ENCODE data around the gene GFRA4.

GFRA4 gene

DNA sequence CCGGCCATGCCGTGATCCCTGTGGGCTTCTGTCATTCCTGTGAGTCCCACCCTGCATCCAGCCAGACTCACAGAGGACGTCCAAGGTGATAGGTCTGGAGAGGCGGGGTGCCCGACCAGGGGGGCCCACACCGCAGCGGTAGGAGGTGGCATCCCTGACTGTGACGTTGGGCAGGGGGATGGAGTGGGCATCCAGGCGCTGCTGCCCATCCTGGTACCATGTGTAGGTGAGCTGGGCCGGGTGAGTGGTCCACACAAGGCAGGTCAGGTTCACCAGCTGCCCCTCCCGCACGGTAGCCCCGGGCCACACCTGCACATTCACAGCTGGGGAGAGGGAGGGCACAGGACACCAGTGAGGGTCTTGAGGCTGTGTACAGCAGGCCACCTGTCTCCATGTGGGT lies 30.2 kb upstream of the GFRA4 start:
- DNase-seq, result no peak

DNA sequence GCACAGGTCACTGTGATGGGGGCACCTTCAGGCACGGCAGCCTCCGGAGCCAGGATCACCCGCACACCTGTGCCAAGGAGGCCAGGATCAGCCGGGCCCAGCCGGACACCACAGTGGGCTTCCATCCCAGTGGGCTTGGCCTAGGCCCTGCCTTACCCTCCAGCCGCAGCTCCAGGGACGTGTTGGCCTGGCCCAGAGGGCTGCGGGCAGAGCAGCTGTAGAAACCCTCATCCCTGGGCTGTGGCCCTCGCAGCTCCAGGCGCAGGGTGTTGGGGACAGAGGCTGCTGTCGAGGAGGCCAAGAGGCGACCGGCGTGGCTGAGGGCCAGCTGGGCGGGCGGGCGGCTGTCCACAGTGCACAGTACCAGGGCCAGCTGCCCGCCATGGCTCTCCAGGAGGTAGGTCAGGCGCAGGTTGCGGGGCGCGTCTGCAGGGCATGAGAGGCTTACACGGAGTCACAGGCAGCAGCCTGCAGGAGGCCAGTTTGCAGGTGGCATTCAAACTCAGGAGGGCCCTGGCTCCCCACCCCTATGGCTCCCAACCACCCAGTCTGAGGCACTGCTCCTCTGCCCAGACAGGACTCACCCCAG lies 29.6 kb upstream of the GFRA4 start:
- DNase-seq, result no peak

DNA sequence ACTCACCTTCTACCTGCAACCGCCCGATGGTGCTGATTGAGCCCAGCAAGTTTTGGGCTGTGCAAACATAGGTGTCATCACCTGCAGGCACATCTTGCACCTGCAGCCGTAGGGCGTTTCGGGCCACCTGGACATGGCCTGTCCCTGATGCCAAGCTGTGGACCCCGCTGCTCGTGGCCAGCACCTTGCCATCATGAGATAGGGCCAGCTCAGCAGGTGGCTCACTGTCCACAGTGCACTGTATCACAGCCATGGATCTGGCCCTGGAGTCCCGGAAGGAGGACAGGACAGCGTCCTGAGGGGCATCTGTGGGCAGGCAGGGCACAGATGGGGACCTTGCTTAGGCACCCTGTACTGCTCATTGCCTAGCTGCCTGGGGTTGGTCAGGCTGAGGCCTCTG lies 28.7 kb upstream of the GFRA4 start:
- DNase-seq, result no peak

DNA sequence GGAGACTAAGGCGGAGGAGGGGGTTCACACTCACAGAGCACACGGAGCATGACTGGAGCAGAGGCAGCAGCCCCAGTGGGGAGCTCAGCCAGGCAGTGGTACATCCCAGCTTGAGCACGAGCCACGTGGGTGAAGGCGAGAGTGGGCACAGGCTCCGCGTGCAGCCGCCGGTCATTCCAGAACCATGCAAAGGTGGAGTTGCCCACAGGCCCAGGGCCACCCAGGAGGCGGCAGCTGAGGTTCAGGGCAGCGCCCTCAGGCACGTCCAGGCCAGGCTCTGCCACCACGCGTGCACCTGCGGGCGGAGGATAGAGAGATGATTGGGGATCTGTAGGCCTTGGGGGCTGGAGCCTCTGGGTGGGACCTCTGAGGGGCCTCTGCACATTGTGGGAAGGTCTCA lies 28.1 kb upstream of the GFRA4 start:
- DNase-seq, result no peak

DNA sequence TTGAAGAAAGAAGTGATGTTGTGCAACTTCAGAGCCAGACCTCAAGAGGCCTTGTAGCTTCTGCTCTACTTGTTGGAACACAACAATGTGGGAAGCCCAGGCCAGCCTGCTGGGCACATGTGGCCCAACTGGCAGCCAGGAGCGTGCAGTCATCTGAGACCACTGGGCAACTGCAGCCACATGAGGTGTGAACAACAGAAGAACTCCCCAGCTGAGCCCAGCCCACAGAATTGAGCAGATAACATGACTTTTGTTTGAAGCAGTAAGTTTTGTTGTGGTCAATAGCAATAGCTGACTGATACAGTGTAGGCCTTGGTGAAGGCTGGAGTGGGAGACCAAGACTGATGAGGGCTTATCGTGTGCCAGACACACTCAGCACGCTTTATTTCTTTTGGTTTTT lies 27.2 kb upstream of the GFRA4 start:
- DNase-seq, result no peak

DNA sequence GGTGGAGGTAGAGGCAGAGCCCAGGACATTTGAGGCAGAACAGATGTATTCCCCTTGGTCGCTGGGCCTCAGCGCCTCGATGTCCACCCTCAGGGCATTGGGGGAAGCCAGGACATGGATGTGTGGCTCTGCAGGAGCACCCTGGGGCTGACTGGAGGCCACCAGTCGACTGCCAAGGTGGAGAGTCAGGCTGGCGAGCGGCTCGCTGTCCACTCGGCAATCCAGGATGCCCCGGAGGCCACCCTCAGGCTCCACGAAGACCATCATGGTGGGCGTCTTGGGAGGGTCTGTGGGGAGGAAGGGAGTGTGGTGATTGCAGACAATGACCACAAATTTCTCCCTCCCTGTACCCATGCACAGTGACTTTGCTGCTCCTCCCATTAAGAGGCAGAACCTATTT lies 26.8 kb upstream of the GFRA4 start:
- no peak for DNase-seq

DNA sequence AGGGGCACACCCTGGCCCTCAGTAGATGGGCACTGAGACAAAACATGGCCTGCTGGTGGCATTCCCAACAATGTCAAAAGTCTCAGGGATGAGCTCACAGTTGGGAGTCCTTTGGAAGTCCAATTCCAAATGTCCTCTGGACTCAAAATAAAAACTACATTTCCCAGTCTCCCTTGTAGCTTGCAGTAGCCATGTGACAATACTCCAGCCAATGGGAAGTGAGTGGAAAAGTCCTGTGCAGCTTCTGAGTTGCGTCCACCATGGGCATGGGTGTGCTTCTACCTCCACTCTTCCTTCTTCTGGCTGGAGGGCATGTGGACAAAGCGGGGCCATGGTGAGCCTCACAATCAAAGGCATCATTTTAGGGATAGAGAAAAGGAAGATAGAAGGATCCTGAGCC lies 24.5 kb upstream of the GFRA4 start:
- no peak for DNase-seq

DNA sequence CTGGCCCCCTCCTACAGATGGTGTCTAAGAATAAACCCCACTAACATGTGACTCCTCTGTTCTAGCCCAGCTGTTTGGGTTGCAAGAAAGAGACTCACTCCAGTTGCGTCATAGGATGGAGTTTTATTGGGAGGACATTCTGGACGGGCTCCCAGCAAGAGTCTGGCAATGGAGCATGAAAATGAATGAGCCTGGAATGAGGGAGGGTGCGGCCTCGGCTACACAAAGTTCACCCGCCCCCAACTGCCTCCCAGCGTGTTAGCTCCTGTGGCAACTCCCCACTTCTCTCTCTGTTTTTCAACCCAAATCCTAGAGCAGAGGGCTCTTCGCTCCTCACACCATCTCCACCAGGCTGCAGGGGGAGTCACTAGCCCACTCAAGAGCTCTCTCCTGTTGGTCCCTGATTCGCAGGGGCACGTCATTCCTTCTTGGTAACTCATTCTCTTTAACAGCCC lies 23.7 kb upstream of the GFRA4 start:
- peak; percentile 19 for DNase-seq

DNA sequence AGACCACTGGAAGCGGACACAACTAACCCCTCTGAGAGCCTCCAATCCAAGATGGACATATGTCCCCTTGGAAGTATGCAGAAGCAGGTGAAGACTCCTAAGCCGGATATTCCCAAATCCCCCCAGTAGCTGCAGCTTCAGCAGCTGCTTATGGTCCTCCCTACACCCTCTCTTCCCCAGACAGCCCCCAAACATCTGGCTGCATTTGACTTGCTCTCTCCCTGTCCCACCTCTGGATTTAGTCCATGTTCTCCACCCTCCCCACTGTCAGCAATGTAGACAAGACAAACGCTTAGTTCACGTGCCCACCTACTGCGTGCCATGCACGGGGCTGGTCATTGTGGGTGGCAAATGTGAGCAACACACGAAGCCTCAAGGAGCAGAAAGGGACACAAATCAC lies 23.2 kb upstream of the GFRA4 start:
- DNase-seq, result no peak

DNA sequence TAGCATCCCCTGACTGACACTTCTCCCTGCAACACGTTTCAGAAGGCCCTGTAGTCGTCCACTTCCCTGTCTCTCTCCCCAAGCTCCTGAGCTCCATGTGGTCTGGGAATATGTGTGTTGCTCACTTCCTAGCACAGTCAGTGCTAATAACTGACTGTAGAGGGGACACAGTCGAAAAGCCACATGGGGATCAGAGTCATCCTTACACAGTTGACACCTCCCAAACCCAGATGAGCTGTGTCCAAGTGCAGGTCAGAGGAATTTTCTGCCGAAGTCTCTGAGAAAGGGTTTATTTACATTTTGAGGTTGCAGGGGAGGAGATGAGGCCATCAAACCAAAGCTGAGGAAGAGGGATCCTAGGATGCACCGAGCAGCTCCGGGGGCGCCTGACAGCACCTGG lies 22.1 kb upstream of the GFRA4 start:
- DNase-seq, result no peak

DNA sequence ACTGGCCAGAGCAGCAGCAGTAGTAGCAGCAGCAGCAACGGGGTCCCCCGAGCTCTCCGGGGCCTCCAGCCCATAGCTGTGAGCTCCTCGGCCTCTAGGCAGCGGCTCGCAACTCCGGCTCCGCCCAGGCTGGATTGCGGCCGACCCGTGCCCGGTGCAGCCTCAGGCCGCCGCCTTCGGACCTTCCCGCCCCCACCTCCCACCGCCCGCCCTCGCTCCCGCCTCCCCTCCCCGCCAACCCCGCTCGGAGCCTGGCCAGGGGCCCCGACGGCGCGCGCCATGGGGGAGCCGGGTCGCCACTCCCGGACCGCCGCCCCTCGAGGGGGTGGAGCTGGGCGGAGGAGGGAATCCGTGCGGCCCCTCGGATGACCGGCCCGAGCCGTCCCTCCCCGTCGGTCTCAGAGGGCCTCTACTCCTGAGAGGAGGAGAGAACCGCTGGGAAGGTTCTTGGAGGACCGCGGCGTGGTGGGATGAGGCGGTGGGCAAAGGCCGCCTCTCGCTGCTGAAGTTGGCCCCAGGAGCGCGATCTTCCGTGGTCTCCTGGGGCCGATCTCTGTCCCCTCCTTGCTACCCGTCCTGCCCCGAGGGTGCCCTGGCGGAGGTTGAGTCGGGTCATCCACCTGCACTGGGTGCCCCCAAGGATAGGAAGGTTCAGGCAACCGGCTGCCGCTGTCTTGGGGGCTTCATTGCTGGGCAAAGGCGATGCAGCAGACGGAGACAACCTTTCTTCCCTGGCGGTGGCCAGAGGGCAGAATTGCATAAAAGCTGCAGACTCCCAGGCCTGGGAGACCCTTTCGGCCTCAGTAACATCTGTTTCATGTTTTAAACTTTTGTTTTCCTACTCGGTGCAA lies 19.0 kb upstream of the GFRA4 start, which contains the start of gene ADAM33:
ADAM33 (minus strand) TSS at position 80 of the 851 bp plus-strand sequence; CDS start at position 74, 6 bp downstream.
- no peak for DNase-seq

DNA sequence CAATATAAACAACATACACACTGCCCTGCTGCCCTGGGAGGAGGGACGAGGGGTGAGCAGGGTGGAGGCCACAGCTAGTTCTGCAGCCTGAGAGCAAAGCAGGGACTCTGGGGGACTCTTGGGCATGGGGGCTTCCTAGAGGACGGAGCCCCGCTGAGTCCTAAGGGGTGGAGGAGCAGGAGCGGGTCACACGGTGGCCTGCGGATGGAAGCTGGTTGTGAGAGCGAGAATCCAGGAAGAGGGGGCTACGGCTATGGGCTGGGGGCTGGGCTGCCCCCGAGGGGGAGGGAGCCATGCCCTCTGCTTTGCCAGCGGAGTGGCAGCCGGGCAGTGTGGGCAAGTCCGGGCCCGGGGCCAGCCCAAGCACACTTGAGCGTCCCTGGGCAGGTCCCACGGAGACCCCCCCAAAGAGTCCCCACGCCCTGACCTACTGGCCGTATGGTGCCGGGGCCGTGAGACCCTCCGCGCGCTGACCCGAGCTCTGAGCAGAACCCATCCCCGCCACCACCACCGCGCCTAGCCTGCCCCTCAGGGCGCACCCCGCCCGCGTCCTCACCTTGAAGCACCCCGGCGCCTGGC lies 18.2 kb upstream of the GFRA4 start:
- no peak for DNase-seq

DNA sequence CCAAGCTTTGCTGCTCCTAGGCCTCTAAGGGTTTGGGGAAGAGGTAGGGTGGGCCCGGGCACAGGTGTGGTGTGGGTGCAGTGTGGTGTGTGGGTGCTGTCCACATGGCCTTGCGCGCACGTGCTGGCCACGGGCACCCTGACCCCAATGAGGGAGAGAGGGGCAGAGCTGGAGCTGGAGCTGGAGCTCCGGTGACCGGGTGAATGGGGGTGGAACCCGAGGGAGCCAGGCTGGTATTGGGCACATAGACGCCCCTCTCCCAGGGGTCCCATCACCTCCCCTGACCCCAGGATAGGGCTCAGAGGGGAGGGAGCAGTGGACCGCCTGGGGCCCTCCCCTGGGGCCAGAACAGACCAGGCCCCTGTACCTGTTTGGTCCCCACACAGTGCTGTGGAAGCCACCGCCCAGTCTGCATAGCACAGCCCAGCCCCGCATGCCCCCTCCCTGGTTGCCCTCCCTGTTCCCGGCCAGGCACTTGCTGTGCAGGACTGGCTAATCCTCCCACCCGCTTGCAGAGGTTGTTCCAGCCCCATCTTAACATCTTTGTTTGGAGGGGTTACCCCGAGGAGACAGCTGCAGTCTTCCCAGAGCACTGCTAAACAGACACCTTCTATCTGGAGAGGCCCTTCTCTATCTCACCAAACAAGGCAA lies 17.6 kb upstream of the GFRA4 start:
- no peak for DNase-seq

DNA sequence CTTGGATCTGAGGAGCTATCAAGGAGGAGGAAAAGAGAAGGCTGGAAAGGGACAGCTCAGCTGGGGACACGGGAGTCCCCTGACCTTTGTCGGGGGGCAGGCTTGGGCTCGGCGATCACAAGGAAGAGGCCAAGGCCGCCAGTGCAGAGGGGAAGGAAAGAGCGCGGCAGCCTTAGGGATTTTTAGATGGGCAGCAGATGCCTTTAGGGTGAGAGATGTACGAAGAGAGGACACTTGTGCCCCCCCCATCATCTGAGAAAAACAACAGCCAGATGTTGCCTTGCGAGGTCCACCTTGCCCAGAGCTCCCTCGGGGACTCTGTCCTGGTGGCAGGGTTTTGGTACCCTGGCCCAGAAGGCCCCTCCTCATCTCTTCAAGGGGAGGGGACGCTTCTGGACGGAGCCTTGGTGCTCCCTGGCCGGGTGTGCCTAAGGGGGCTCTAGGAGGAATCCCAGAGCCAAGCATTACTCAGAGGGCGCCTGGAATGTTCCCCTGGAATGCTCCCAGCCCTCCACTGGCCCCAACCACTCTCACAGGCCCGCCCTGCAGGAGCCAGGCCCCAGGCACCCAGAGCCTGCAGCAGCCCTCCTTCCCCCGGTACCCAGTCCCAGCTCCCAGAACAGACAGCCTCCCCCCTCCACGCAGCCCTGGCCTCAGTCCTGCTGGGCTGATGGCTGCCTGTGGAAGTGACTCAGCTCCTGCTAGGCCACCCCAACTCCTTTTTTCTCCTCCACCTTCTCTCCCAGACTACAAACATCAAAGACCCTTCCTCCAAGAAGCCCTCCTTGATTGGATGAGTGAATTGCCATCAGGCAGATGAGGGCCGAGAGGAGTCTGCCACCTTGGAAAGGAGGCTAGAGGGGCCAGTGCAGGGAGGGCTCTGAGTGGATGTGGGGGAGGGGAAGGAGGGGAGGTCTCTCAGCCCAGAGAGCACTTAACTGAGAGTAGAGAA lies 16.8 kb upstream of the GFRA4 start:
- DNase-seq, result no peak

DNA sequence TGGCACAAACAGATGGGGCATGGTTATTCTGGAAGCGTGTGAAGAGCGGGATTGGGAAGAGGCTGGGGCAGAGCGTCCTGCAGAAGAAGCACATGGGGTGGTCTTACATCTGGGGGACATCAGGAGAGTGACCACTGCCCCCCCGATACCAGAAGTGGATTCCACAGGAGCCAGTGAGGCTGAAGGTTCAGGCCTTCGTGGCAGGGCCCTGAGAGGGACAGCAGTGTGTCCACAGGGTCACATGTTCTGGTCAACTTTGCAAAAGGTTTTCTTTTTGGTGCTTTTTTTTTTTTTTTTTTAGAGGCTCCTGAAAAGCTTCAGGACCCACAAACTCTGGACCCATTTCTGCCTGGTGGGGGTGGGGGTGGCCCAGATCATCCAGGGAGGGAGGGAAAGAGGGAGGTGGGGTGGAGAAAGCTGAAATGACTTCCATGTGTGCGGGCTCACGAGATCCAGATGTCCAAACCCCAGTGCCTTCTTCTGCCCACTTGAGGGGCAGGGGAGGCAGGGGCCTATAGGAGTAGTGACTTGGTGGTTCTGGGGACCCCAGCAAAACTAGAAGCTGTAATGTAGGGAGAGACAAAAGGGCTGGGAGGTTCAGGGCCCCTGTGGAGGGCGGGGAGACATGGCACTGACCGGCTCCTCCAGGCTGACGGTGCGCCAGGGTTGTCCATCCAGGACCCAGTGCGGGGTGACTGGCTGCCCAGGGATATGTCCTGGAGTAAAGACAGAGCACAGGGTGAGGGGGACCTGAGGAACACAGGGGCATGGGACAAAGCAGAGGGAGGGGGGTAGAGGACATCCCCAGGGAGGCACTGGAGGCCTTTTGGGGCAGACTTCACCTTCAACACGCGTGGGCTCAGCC lies 15.9 kb upstream of the GFRA4 start:
- DNase-seq, result no peak

DNA sequence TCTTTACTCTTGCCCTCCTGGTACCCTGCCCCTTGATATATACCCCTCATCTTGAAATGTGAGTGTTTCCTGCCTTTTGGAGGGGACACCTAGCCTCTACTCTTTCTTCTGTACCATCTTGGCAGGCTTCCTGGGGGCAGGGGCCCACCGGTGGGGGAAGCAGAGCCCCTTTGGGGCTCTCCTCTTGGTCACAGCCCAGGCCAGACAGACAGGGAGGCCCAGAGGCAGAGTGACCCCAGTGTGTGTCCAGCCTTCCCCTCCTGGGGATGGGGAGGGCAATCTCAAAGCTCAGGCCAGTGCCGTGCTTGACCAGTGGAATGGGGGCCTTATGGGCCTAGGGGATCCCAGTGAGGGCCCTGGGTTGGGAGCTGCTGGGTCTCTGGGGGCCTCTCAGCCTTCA lies 15.0 kb upstream of the GFRA4 start:
- DNase-seq, result no peak

DNA sequence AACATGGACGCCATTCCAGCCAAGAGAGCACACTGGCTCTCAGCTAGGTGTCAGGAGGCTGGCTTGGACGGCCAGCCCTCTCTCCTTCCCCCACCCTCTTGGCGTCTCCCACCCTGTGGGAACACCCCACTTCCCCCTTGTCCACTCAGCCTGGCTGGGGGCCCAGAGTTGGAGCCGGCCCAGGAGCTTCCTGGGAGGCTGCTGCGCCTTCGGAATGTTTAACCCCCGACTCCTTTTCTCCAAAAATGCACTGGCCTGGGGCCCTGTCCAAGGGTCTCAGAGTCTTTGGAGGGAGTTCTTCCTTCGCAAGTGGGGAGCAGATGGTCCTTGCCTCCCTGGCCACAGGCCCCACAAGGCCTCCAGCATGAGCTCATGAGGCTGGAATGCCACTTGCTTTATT lies 14.5 kb upstream of the GFRA4 start:
- no peak for DNase-seq

DNA sequence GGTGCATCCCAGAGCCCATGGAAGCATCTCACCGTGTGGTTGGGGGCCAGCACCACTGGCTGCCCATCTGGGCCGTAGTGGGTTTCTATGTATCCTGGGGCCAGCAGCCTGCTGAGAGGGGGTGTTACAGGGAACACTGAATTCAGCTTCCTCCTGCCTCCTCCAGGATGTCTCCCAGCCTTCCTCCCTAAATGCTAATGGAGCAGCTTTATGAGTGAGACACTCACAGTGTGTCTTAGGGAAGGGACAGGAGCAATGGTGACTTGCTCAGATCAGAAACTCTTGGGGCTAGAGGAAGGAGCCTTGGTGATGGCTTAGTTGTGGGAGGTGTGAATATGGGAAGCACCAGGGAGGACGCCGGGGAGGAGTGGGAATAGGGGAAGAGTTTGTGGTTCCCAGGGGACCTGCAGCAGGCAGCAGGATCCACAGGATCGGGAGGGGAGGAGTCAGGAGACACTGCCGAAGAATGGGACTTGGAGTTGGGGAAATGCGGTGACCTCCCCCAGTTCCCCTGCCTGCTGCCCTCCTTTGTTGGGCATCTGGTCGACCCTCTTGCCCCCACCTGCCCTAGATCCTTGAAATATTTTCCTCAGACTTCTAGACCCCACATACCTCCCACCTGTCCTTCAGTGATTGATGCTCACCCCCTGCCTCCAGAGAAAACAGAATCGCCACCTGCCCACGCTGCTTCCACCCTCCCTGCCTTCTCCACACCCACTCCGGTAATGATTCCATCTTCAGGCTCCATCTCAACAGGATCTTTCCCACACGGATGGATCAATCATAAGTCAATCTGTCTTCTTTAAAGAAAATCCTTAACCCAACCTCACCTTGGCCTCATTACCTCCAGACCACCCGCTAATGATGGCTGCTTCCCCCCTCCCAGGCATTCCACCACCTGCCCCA lies 12.0 kb upstream of the GFRA4 start:
- no peak for DNase-seq

DNA sequence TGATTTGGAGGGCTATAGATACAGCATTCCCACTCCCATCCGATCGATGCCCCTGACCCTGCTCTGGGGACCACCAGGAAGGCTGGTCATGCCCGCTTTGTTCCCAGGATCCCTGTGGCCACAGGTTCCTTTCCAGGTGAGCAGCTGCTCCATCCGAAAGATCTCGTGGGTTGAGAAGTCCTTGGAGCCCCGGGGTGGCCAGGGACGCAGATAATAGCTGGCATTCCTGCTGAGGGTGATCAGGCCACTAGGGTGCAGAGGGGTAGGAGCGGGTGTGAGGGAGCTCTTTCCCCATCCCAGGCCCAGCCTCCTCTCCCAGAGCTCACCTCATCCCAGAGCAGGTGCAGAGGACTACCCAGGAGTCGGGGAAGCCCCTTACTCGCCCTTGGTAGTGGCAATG lies 11.2 kb upstream of the GFRA4 start:
- DNase-seq, result no peak

Measured in NCI-H345 (cell line).